Activated CD8-positive, alpha-beta memory T cell treated with anti-CD3 and anti-CD28 coated beads, Interleukin-2, amount 50 U/mL, for 1 hour (primary cell): ENCODE data around the gene SEPTIN6.
"Not testable (repeated sequence)": the region's sequence is repeated elsewhere in the genome, so short reads cannot be mapped to it uniquely, and the experiment has no call there.

Source experiments
- DNase-seq: peaks from one replicate; pipeline ENCODE4 v3.0.0-alpha.2; 2020; ENCODE audit errors: extremely low read depth

Gene SEPTIN6

GRCh38 chrX:119690921-119691716 is 1.8 kb downstream of the SEPTIN6 start:
- no peak for DNase-seq

GRCh38 chrX:119688911-119689321 is 4.1 kb downstream of the SEPTIN6 start:
- no peak for DNase-seq

GRCh38 chrX:119687661-119688413 is 5.1 kb downstream of the SEPTIN6 start:
- DNase-seq: no peak

GRCh38 chrX:119686087-119686691 is 6.8 kb downstream of the SEPTIN6 start:
- DNase-seq: no peak

- DNase-seq: peak; percentile 56
These were observed 7.5 kb downstream of the SEPTIN6 start for GRCh38 chrX:119685225-119686066.

- no peak for DNase-seq
These were observed 8.1 kb downstream of the SEPTIN6 start for GRCh38 chrX:119684916-119685224.

GRCh38 chrX:119684312-119684711 is 8.7 kb downstream of the SEPTIN6 start:
- peak; percentile 39 for DNase-seq

- DNase-seq: no peak
These were observed 10.7 kb downstream of the SEPTIN6 start for GRCh38 chrX:119682019-119682989.

GRCh38 chrX:119677654-119677981 is 15.3 kb downstream of the SEPTIN6 start:
- no peak for DNase-seq

GRCh38 chrX:119676949-119677653 is 15.9 kb downstream of the SEPTIN6 start:
- no peak for DNase-seq

- DNase-seq: no peak
These were observed 19.6 kb downstream of the SEPTIN6 start for GRCh38 chrX:119673336-119673735.

- DNase-seq: no peak
These were observed 20.5 kb downstream of the SEPTIN6 start for GRCh38 chrX:119672426-119672825.

- DNase-seq: no peak
These were observed 23.4 kb downstream of the SEPTIN6 start for GRCh38 chrX:119669424-119670037.

- no peak for DNase-seq
These were observed 25.7 kb downstream of the SEPTIN6 start for GRCh38 chrX:119667111-119667878.

- DNase-seq: not testable (repeated sequence)
These were observed 28.1 kb downstream of the SEPTIN6 start for GRCh38 chrX:119664877-119665276.

- no peak for DNase-seq
These were observed 31.5 kb downstream of the SEPTIN6 start for GRCh38 chrX:119661486-119661885.

- DNase-seq: no peak
These were observed 33.4 kb downstream of the SEPTIN6 start for GRCh38 chrX:119659522-119659921.

GRCh38 chrX:119655125-119655524 is 37.8 kb downstream of the SEPTIN6 start:
- peak; percentile 31 for DNase-seq

GRCh38 chrX:119654112-119654531 is 38.8 kb downstream of the SEPTIN6 start:
- peak; percentile 10 for DNase-seq
